NT2/D1 (cell line): ENCODE results near the gene THAP11.
A peak's percentile ranks its signal among the peaks of the same experiment; 100 is the strongest.
"Not testable (repeated sequence)": the region's sequence is repeated elsewhere in the genome, so short reads cannot be mapped to it uniquely, and the experiment has no call there.

Experiments
- DNase-seq: peaks from one replicate; pipeline ENCODE4 v3.0.0-alpha.2; 2011; ENCODE audit warnings: low read depth, low spot score
- H3K27me3 ChIP-seq: 2 replicates; pipeline ENCODE4 v1.6.0; 2011; ENCODE audit warnings: mild to moderate bottlenecking; ENCODE audit not compliant: insufficient read length, insufficient read depth
- H3K36me3 ChIP-seq: 2 replicates; pipeline ENCODE4 v1.6.1; 2011; ENCODE audit warnings: mild to moderate bottlenecking, low read length, mixed read lengths; ENCODE audit not compliant: insufficient read depth, insufficient read length
- H3K4me1 ChIP-seq: 2 replicates; pipeline ENCODE4 v1.5.1; 2011; ENCODE audit not compliant: insufficient read depth, insufficient read length
- H3K4me3 ChIP-seq: 2 replicates; pipeline ENCODE4 v1.5.1; 2011; ENCODE audit warnings: low read depth; ENCODE audit not compliant: insufficient read length
- H3K9ac ChIP-seq: 2 replicates; pipeline ENCODE4 v1.6.0; 2011; ENCODE audit warnings: low read depth; ENCODE audit not compliant: insufficient read length
- H3K9me3 ChIP-seq: 2 replicates; pipeline ENCODE4 v1.5.1; 2011; ENCODE audit warnings: mild to moderate bottlenecking, low read length; ENCODE audit not compliant: insufficient read depth
- SUZ12 ChIP-seq: IDR thresholded peaks from 2 replicates; pipeline ENCODE4 v1.6.1; 2011; ENCODE audit not compliant: insufficient read length, insufficient read depth; ENCODE audit errors: extremely low read depth
- YY1 ChIP-seq: IDR thresholded peaks from 2 replicates; pipeline ENCODE4 v1.6.1; 2011; ENCODE audit not compliant: insufficient read length, insufficient read depth
- ZNF274 ChIP-seq: IDR thresholded peaks from 2 replicates; pipeline ENCODE4 v1.6.1; 2011; ENCODE audit warnings: mild to moderate bottlenecking, low read depth, low read length

Gene THAP11

GRCh38 chr16:67857547-67858233, 15.6 kb downstream of the THAP11 start:
- TF ChIP-seq SUZ12 (no peak), ZNF274 (no peak), YY1 (no peak)
- no peaks in the 10 kb centered on the region for H3K27me3 ChIP-seq
- H3K9me3 ChIP-seq: no peaks in the 10 kb centered on the region
- H3K4me3 ChIP-seq: no peak overlapping the region
- DNase-seq: peak; percentile 81
- H3K4me1 ChIP-seq: peaks cover 29% of the 10 kb centered on the region
- H3K9ac ChIP-seq: no peak overlapping the region
- peaks cover 74% of the 10 kb centered on the region for H3K36me3 ChIP-seq

- Histone ChIP-seq H3K4me3 (no peak overlapping the region), H3K27me3 (no peaks in the 10 kb centered on the region), H3K9me3 (no peaks in the 10 kb centered on the region), H3K4me1 (peaks cover 33% of the 10 kb centered on the region), H3K36me3 (peaks cover 76% of the 10 kb centered on the region), H3K9ac (no peak overlapping the region)
- TF ChIP-seq YY1 (no peak), ZNF274 (no peak), SUZ12 (no peak)
- no peak for DNase-seq
These were observed 16.4 kb downstream of the THAP11 start for GRCh38 chr16:67858500-67858899.

GRCh38 chr16:67860589-67861398, 18.7 kb downstream of the THAP11 start:
- H3K27me3 ChIP-seq: no peaks in the 10 kb centered on the region
- peaks cover 27% of the 10 kb centered on the region for H3K4me1 ChIP-seq
- peaks cover 78% of the 10 kb centered on the region for H3K36me3 ChIP-seq
- H3K9ac ChIP-seq: no peak overlapping the region
- no peaks in the 10 kb centered on the region for H3K9me3 ChIP-seq
- H3K4me3 ChIP-seq: no peak overlapping the region
- TF ChIP-seq ZNF274: no peak
- no peak for TF ChIP-seq YY1
- TF ChIP-seq SUZ12: no peak
- no peak for DNase-seq

- TF ChIP-seq ZNF274 (no peak), YY1 (no peak), SUZ12 (no peak)
- no peak overlapping the region for H3K9ac ChIP-seq
- H3K9me3 ChIP-seq: no peaks in the 10 kb centered on the region
- H3K4me1 ChIP-seq: peaks cover 23% of the 10 kb centered on the region
- no peak for DNase-seq
- peaks cover 83% of the 10 kb centered on the region for H3K36me3 ChIP-seq
- H3K27me3 ChIP-seq: no peaks in the 10 kb centered on the region
- no peak overlapping the region for H3K4me3 ChIP-seq
These were observed 19.8 kb downstream of the THAP11 start for GRCh38 chr16:67861877-67862276.

- Histone ChIP-seq H3K4me3 (no peak overlapping the region), H3K9ac (no peak overlapping the region), H3K4me1 (peaks cover 17% of the 10 kb centered on the region), H3K9me3 (no peaks in the 10 kb centered on the region), H3K27me3 (no peaks in the 10 kb centered on the region), H3K36me3 (peaks cover 89% of the 10 kb centered on the region)
- TF ChIP-seq SUZ12 (no peak), ZNF274 (no peak), YY1 (no peak)
- no peak for DNase-seq
These were observed 20.8 kb downstream of the THAP11 start for GRCh38 chr16:67862623-67863583.

- H3K36me3 ChIP-seq: peaks cover 91% of the 10 kb centered on the region
- H3K4me1 ChIP-seq: peaks cover 14% of the 10 kb centered on the region
- not testable (repeated sequence) for DNase-seq
These were observed 21.9 kb downstream of the THAP11 start for GRCh38 chr16:67864044-67864443.

GRCh38 chr16:67864594-67864993, 22.5 kb downstream of the THAP11 start:
- Histone ChIP-seq H3K9me3 (no peaks in the 10 kb centered on the region), H3K36me3 (peaks cover 93% of the 10 kb centered on the region), H3K9ac (no peak overlapping the region), H3K4me1 (peaks cover 14% of the 10 kb centered on the region), H3K27me3 (no peaks in the 10 kb centered on the region), H3K4me3 (no peak overlapping the region)
- TF ChIP-seq YY1 (no peak), SUZ12 (no peak), ZNF274 (no peak)
- no peak for DNase-seq

More at GRCh38 chr16:67864044-67864443, 21.9 kb downstream of the THAP11 start:
- not testable (repeated sequence) for H3K27me3 ChIP-seq, H3K4me3 ChIP-seq, H3K9ac ChIP-seq, H3K9me3 ChIP-seq
